B cell (primary cell): ENCODE results near the gene LBR. TPM values are rescaled to one million over a fixed set of nuclear protein-coding genes. Genes with fewer than 3 reads are reported as not detected.

Experiments
- ATAC-seq: fragments of 200-7000 bp; cut with Tn5 transposase; one replicate; pipeline ENCODE4 v1.10.0; 2021; ENCODE audit warnings: low read depth, mild to moderate bottlenecking, moderate number of reproducible peaks, moderate library complexity
- CTCF ChIA-PET: fragments of 350-600 bp; sonication (Branson Sonifier 250); formaldehyde crosslinking; loops from one replicate; lab custom pipeline; 2021; ENCODE audit warnings: antibody characterized with exemption, inconsistent platforms; lab: Charles Lee
- POLR2A ChIA-PET: fragments of 350-600 bp; sonication (Branson Sonifier 250); formaldehyde crosslinking; loops from one replicate; lab custom pipeline; 2021; ENCODE audit warnings: antibody characterized with exemption; lab: Charles Lee
- DNase-seq: peaks from one replicate; pipeline ENCODE4 v3.0.0; 2013
- H2AFZ ChIP-seq: 2 replicates; pipeline ENCODE4 v1.6.1; 2012; ENCODE audit warnings: mild to moderate bottlenecking, low read depth, low read length; ENCODE audit not compliant: insufficient read depth, poor library complexity, severe bottlenecking
- H3K27ac ChIP-seq, 2 donors: 1 replicate in 1 of 2; 2 replicates in 1 of 2; pipeline ENCODE4 v1.5.1; 2012 to 2013; ENCODE audit warnings: low read length in 2 of 2, mild to moderate bottlenecking in 2 of 2, moderate library complexity in 1 of 2
- H3K27me3 ChIP-seq, 4 experiments: fragments of 200-600 bp in 1 of 4; sonication (generic) in 1 of 4; replicated peaks in 1 of 4; 1 replicate in 2 of 4; 2 replicates in 2 of 4; pipeline versions ENCODE4 v1.6.1 to v1.7.0; 2013 to 2016; ENCODE audit warnings: low read length in 3 of 4, mild to moderate bottlenecking in 2 of 4, mixed read lengths in 1 of 4, moderate library complexity in 1 of 4; ENCODE audit not compliant: insufficient read depth in 4 of 4, control insufficient read depth in 3 of 4; ENCODE audit errors: control extremely low read depth in 1 of 4
- H3K36me3 ChIP-seq, 2 experiments: replicated peaks in 1 of 2; 1 replicate in 1 of 2; 2 replicates in 1 of 2; pipeline versions ENCODE4 v1.6.1 to v1.7.1; 2013; ENCODE audit warnings: low read length in 1 of 2; ENCODE audit not compliant: insufficient read depth in 2 of 2, control insufficient read depth in 1 of 2; ENCODE audit errors: control extremely low read depth in 1 of 2, extremely low read depth in 1 of 2
- H3K4me1 ChIP-seq, 2 donors: fragments of 200-600 bp in 1 of 2; sonication (generic) in 1 of 2; 1 replicate in 1 of 2; 2 replicates in 1 of 2; pipeline versions ENCODE4 v1.5.1 to v1.6.1; 2013 to 2017; ENCODE audit warnings: low read length in 2 of 2; ENCODE audit not compliant: control insufficient read depth in 2 of 2, insufficient read depth in 2 of 2
- H3K4me2 ChIP-seq: replicated peaks from 2 replicates; pipeline ENCODE3; 2012; ENCODE audit warnings: mild to moderate bottlenecking, low read depth, low read length; ENCODE audit not compliant: poor library complexity, severe bottlenecking
- H3K4me3 ChIP-seq, 5 experiments: fragments of 200-600 bp in 1 of 5; sonication (generic) in 1 of 5; 1 replicate in 3 of 5; 2 replicates in 2 of 5; pipeline versions ENCODE4 v1.5.1 to v1.7.0; 2011 to 2016; ENCODE audit warnings: low read length in 4 of 5, mild to moderate bottlenecking in 4 of 5, low read depth in 2 of 5, control low read depth in 1 of 5, moderate library complexity in 1 of 5; ENCODE audit not compliant: insufficient read depth in 1 of 5; ENCODE audit errors: control extremely low read depth in 1 of 5, extremely low read depth in 1 of 5
- H3K79me2 ChIP-seq: fragments of 200-600 bp; sonication (generic); one replicate; pipeline ENCODE4 v1.6.0; 2016; ENCODE audit warnings: low read length; ENCODE audit not compliant: control insufficient read depth, insufficient read depth
- H3K9ac ChIP-seq: fragments of 200-600 bp; sonication (generic); 2 replicates; pipeline ENCODE4 v1.6.1; 2017; ENCODE audit warnings: mild to moderate bottlenecking, low read length, moderate library complexity
- H3K9me3 ChIP-seq, 3 donors: one replicate each; pipeline versions ENCODE4 v1.6.1 to v1.7.1; 2013; ENCODE audit warnings: low read length in 2 of 3; ENCODE audit not compliant: control insufficient read depth in 2 of 3, insufficient read depth in 1 of 3; ENCODE audit errors: control extremely low read depth in 1 of 3
- H4K20me1 ChIP-seq: 2 replicates; pipeline ENCODE4 v1.6.0; 2012; ENCODE audit warnings: mild to moderate bottlenecking, low read length; ENCODE audit not compliant: insufficient read depth, control insufficient read depth, poor library complexity, severe bottlenecking
- H3K27ac Mint-ChIP-seq: one replicate; pipeline ENCODE4 v1.8.0; 2021; ENCODE audit warnings: mixed read lengths
- H3K27me3 Mint-ChIP-seq: one replicate; pipeline ENCODE4 v1.8.0; 2021; ENCODE audit warnings: mixed read lengths
- H3K4me1 Mint-ChIP-seq: one replicate; pipeline ENCODE4 v1.8.0; 2021; ENCODE audit warnings: mixed read lengths
- H3K4me3 Mint-ChIP-seq: one replicate; pipeline ENCODE4 v1.8.0; 2021; ENCODE audit warnings: mixed read lengths
- H3K9me3 Mint-ChIP-seq: one replicate; pipeline ENCODE4 v1.8.0; 2022; ENCODE audit warnings: mixed read lengths; ENCODE audit not compliant: insufficient read depth
- CTCF ChIP-seq: fragments of 200-600 bp; IDR thresholded peaks from one replicate; pipeline ENCODE4 v1.8.0; 2022; ENCODE audit warnings: antibody characterized with exemption, mild to moderate bottlenecking
- EZH2 ChIP-seq: IDR thresholded peaks from 2 replicates; pipeline ENCODE4 v1.6.1; 2012; ENCODE audit warnings: borderline replicate concordance, low read depth, mild to moderate bottlenecking, moderate library complexity, low read length; ENCODE audit not compliant: insufficient read depth, poor library complexity, severe bottlenecking
- WGBS: methylation state at CpG from one replicate; pipeline ENCODE4 v1.1.5; 2013; ENCODE audit warnings: missing lambda C conversion rate; ENCODE audit not compliant: insufficient coverage; 5-methylcytosine and 5-hydroxymethylcytosine counted together
- intact Hi-C: fragments of 100-400 bp; cut with micrococcal nuclease; formaldehyde crosslinking; loops from one replicate; pipeline ENCODE4 v1.10.0; 2022
- polyA plus RNA-seq: library from polyadenylated mRNA; depleted of rRNA; stranded (reverse); fragments of >200 nt; gene quantifications from 2 replicates; pipeline ENCODE4 v1.2.3, GENCODE V29; 2012
- total RNA-seq, 2 donors: library from RNA; stranded (reverse); fragments of 120-200 nt in 1 of 2; gene quantifications; 1 replicate in 1 of 2; 2 replicates in 1 of 2; pipeline versions ENCODE4 v1.2.3 to v1.2.4, GENCODE V29; 2013 to 2022

LBR gene
- total and polyA plus RNA-seq, 2 donors (not counting 1 experiment from before 2014, with no cell fraction given) = 19.3 to 167 TPM

DNA sequence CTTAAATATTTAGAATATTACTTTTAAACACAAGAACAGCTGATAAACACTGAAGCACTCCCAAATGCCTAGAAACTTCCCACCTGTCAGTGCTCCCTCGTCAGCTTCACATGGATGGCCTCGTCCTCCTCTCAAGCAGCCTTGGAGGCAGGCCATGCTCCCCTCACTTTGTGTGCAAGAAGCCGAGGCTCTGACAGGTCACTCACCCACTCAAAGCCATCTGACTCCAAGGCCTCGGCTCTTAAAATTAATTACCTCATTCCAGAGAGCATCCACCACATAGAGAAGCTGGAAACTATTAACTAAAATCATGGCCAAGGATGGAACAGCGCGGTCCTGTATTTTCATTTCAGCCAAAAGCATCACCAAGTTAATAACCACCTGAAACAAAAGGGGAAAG, 17.8 kb downstream of the LBR start:
- no peak for TF ChIP-seq EZH2
- no peak for TF ChIP-seq CTCF
- no peak overlapping the region for H3K4me3 Mint-ChIP-seq
- ATAC-seq (no peak), DNase-seq (no peak)
- H3K27ac Mint-ChIP-seq = no peak overlapping the region
- 98% methylated on average over 6 of the region's 6 CpGs for WGBS
- no peak overlapping the region for H2AFZ ChIP-seq
- peaks cover 31% of the 10 kb centered on the region for H3K79me2 ChIP-seq
- no peak overlapping the region for H3K9ac ChIP-seq
- intact Hi-C loops = no loop called here
- no peak overlapping the region for H3K27ac ChIP-seq
- H4K20me1 ChIP-seq = peaks cover 20% of the 10 kb centered on the region
- ChIA-PET POLR2A (no interaction called here), CTCF (interaction anchor here (1.5 kb wide), 1 partner anchor 15 kb away, joined by 5 read pairs; no protein-coding TSS in a partner anchor)
- H3K36me3 ChIP-seq = peaks cover 6 to 90% of the 10 kb centered on the region in 2 experiments
- no peak overlapping the region for H3K4me2 ChIP-seq
- H3K27me3 ChIP-seq = no peaks in the 10 kb centered on the region
- no peaks in the 10 kb centered on the region for H3K9me3 ChIP-seq
- peaks cover 11 to 13% of the 10 kb centered on the region in 2 donors for H3K4me1 ChIP-seq
- H3K4me3 ChIP-seq = no peak overlapping the region
- peaks cover 11% of the 10 kb centered on the region for H3K4me1 Mint-ChIP-seq
- no peaks in the 10 kb centered on the region for H3K27me3 Mint-ChIP-seq
- H3K9me3 Mint-ChIP-seq = no peaks in the 10 kb centered on the region

- peaks cover 24% of the 10 kb centered on the region for H3K79me2 ChIP-seq
These were observed 18.8 kb downstream of the LBR start for GRCh38 chr1:225409051-225409450.

More at GRCh38 chr1:225409051-225409450, 18.8 kb downstream of the LBR start:
- Mint-ChIP-seq H3K27me3 (no peaks in the 10 kb centered on the region), H3K27ac (no peak overlapping the region), H3K4me1 (peaks cover 4% of the 10 kb centered on the region), H3K4me3 (no peak overlapping the region), H3K9me3 (no peaks in the 10 kb centered on the region)
- Histone ChIP-seq H2AFZ (no peak overlapping the region), H3K4me3 (no peak overlapping the region), H3K9me3 (no peaks in the 10 kb centered on the region), H3K27ac (no peak overlapping the region), H3K27me3 (no peaks in the 10 kb centered on the region), H3K4me1 (peaks cover 5% of the 10 kb centered on the region in 2 donors), H3K9ac (no peak overlapping the region), H3K4me2 (no peak overlapping the region), H4K20me1 (peaks cover 14% of the 10 kb centered on the region), H3K36me3 (peaks cover 4 to 87% of the 10 kb centered on the region in 2 experiments)
- WGBS = 100% methylated on average over 5 of the region's 8 CpGs
- TF ChIP-seq CTCF = no peak
- TF ChIP-seq EZH2 = no peak
- intact Hi-C loops = no loop called here
- no peak for DNase-seq
- ChIA-PET CTCF (interaction anchor here (1.5 kb wide), 1 partner anchor 14 kb away, joined by 5 read pairs; no protein-coding TSS in a partner anchor), POLR2A (no interaction called here)
- no peak for ATAC-seq
